Endodermal cell (in vitro differentiated cells): Measurements from ENCODE around the gene ZKSCAN2. TPM values are rescaled to one million over a fixed set of nuclear protein-coding genes. Genes with fewer than 3 reads are reported as not detected.

Source experiments
- DNase-seq: peaks from one replicate; pipeline ENCODE4 v3.0.0-alpha.2; 2017
- H3K27ac ChIP-seq: 2 replicates; pipeline ENCODE4 v1.5.1; 2013; ENCODE audit warnings: mild to moderate bottlenecking, low read depth, low read length, moderate library complexity
- H3K27me3 ChIP-seq: 2 replicates; pipeline ENCODE4 v1.6.1; 2013; ENCODE audit warnings: mild to moderate bottlenecking, low read length, moderate library complexity; ENCODE audit not compliant: insufficient read depth, control insufficient read depth, poor library complexity, severe bottlenecking
- H3K36me3 ChIP-seq: 2 replicates; pipeline ENCODE4 v1.7.0; 2013; ENCODE audit warnings: mild to moderate bottlenecking, low read length, moderate library complexity; ENCODE audit not compliant: control insufficient read depth, insufficient read depth
- H3K4me1 ChIP-seq: one replicate; pipeline ENCODE4 v1.7.0; 2013; ENCODE audit warnings: low read length; ENCODE audit not compliant: control insufficient read depth, insufficient read depth
- H3K4me3 ChIP-seq: 2 replicates; pipeline ENCODE4 v1.5.1; 2013; ENCODE audit warnings: mild to moderate bottlenecking, low read length, moderate library complexity
- H3K9ac ChIP-seq: 2 replicates; pipeline ENCODE4 v1.6.1; 2013; ENCODE audit warnings: mild to moderate bottlenecking, low read length, moderate library complexity; ENCODE audit not compliant: poor library complexity, severe bottlenecking; ENCODE audit errors: extremely low read depth
- H3K9me3 ChIP-seq: 2 replicates; pipeline ENCODE4 v1.6.1; 2013; ENCODE audit warnings: mild to moderate bottlenecking, low read length, moderate library complexity; ENCODE audit not compliant: control insufficient read depth
- H3K27ac Mint-ChIP-seq: 2 replicates; pipeline ENCODE4 v1.8.0; 2020; ENCODE audit warnings: mixed read lengths
- H3K27me3 Mint-ChIP-seq: 2 replicates; pipeline ENCODE4 v1.8.0; 2021; ENCODE audit warnings: mild to moderate bottlenecking, mixed read lengths; ENCODE audit not compliant: insufficient read depth
- H3K36me3 Mint-ChIP-seq: 2 replicates; pipeline ENCODE4 v1.8.0; 2020; ENCODE audit warnings: low read depth, mixed read lengths
- H3K4me1 Mint-ChIP-seq: 2 replicates; pipeline ENCODE4 v1.8.0; 2020; ENCODE audit warnings: mixed read lengths
- H3K4me3 Mint-ChIP-seq: 2 replicates; pipeline ENCODE4 v1.8.0; 2020; ENCODE audit warnings: mild to moderate bottlenecking, moderate library complexity, mixed read lengths
- H3K9me3 Mint-ChIP-seq: 2 replicates; pipeline ENCODE4 v1.8.0; 2020; ENCODE audit warnings: mild to moderate bottlenecking, mixed read lengths
- WGBS, 2 experiments: methylation state at CpG; one replicate each; pipeline versions ENCODE4 v1.1.5 to v1.1.7; 2013; ENCODE audit warnings: missing lambda C conversion rate in 2 of 2, mixed read lengths in 1 of 2; ENCODE audit not compliant: insufficient coverage in 1 of 2, insufficient read length in 1 of 2; 5-methylcytosine and 5-hydroxymethylcytosine counted together
- total RNA-seq, 2 donors: library from RNA; stranded (reverse); fragmentation: NEBNext Ultra II Directional in 1 of 2; extraction: Animal tissue kit (Norgen Biotek cat#: 25700) in 1 of 2; gene quantifications; 2 replicates in 1 of 2; 3 replicates in 1 of 2; pipeline ENCODE4 v1.2.1, GENCODE V29; 2021
- TF ChIP-seq, protein P1 (sequence below): fragments of 200-600 bp; sonication (generic); conservative IDR thresholded peaks from 2 replicates; pipeline ENCODE4 v1.5.0; 2021; ENCODE audit warnings: antibody characterized with exemption, mild to moderate bottlenecking

Gene ZKSCAN2
- total RNA-seq, 2 donors from 2014 or later, result 19.2 to 19.6 TPM

DNA sequence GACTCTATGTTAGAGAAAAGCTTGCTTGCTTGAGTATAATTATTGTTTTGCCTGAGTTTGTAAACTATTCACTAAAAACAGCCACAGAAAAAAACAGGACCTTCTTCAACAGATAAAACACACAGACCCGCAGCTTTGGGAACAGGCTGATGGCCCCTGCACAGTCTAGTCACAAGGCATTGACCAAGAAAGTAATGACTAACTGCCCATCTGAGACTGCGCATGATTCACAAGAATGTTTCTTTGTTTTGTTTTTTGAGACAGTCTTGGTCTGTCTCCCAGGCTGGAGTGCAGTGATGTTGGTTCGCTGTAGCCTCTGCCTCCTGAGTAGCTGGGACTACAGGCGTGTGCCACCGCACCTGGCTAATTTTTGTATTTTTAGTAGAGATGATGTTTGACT, 2.8 kb upstream of the ZKSCAN2 start:
- Mint-ChIP-seq H3K4me1 (peaks cover 41% of the 10 kb centered on the region), H3K36me3 (peaks cover 54% of the 10 kb centered on the region), H3K4me3 (peak overlapping the region; percentile 94), H3K27ac (peak overlapping the region; percentile 71), H3K27me3 (no peaks in the 10 kb centered on the region), H3K9me3 (no peaks in the 10 kb centered on the region)
- Histone ChIP-seq H3K9me3 (no peaks in the 10 kb centered on the region), H3K9ac (no peak overlapping the region), H3K4me1 (peaks cover 6% of the 10 kb centered on the region), H3K4me3 (peak overlapping the region; percentile 99), H3K36me3 (peaks cover 57% of the 10 kb centered on the region), H3K27ac (no peak overlapping the region), H3K27me3 (no peaks in the 10 kb centered on the region)
- TF ChIP-seq, protein P1, sequence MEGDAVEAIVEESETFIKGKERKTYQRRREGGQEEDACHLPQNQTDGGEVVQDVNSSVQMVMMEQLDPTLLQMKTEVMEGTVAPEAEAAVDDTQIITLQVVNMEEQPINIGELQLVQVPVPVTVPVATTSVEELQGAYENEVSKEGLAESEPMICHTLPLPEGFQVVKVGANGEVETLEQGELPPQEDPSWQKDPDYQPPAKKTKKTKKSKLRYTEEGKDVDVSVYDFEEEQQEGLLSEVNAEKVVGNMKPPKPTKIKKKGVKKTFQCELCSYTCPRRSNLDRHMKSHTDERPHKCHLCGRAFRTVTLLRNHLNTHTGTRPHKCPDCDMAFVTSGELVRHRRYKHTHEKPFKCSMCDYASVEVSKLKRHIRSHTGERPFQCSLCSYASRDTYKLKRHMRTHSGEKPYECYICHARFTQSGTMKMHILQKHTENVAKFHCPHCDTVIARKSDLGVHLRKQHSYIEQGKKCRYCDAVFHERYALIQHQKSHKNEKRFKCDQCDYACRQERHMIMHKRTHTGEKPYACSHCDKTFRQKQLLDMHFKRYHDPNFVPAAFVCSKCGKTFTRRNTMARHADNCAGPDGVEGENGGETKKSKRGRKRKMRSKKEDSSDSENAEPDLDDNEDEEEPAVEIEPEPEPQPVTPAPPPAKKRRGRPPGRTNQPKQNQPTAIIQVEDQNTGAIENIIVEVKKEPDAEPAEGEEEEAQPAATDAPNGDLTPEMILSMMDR, result no peak
- 50 to 76% methylated on average over 2 to 5 of the region's 5 CpGs for WGBS, 2 experiments
- DNase-seq, result no peak

- peak overlapping the region; percentile 71 for H3K9ac ChIP-seq
- peak overlapping the region; percentile 99 for H3K4me3 ChIP-seq
- TF ChIP-seq, protein P1, result no peak
- Mint-ChIP-seq H3K4me1 (peaks cover 41% of the 10 kb centered on the region), H3K36me3 (peaks cover 54% of the 10 kb centered on the region), H3K27ac (peak overlapping the region; percentile 99), H3K4me3 (peak overlapping the region; percentile 94), H3K27me3 (no peaks in the 10 kb centered on the region), H3K9me3 (no peaks in the 10 kb centered on the region)
- H3K36me3 ChIP-seq, result peaks cover 58% of the 10 kb centered on the region
- 7 to 10% methylated on average over 2 to 4 of the region's 4 CpGs for WGBS, 2 experiments
- no peak overlapping the region for H3K27ac ChIP-seq
- peak; percentile 73 for DNase-seq
- peaks cover 6% of the 10 kb centered on the region for H3K4me1 ChIP-seq
- H3K9me3 ChIP-seq, result no peaks in the 10 kb centered on the region
- no peaks in the 10 kb centered on the region for H3K27me3 ChIP-seq
Measured at GRCh38 chr16:25258861-25259179, 1.2 kb upstream of the ZKSCAN2 start.

- Mint-ChIP-seq H3K27ac (peak overlapping the region; percentile 99), H3K4me3 (peak overlapping the region; percentile 94), H3K9me3 (no peaks in the 10 kb centered on the region), H3K36me3 (peaks cover 53% of the 10 kb centered on the region), H3K4me1 (peaks cover 41% of the 10 kb centered on the region), H3K27me3 (no peaks in the 10 kb centered on the region)
- 1% methylated on average over 31 to 51 of the region's 58 CpGs for WGBS, 2 experiments
- peak overlapping the region; percentile 71 for H3K9ac ChIP-seq
- peak overlapping the region; percentile 99 for H3K4me3 ChIP-seq
- no peaks in the 10 kb centered on the region for H3K27me3 ChIP-seq
- TF ChIP-seq, protein P1, result no peak
- H3K27ac ChIP-seq, result peak overlapping the region; percentile 98
- peaks cover 57% of the 10 kb centered on the region for H3K36me3 ChIP-seq
- no peaks in the 10 kb centered on the region for H3K9me3 ChIP-seq
- H3K4me1 ChIP-seq, result peaks cover 6% of the 10 kb centered on the region
- peak; percentile 94 for DNase-seq
Measured at GRCh38 chr16:25257956-25258860, 563 bp upstream of the ZKSCAN2 start.
